SK-MEL-5 (cell line): ENCODE results near the gene HCFC1R1. TPM values are rescaled to one million over a fixed set of nuclear protein-coding genes. Genes with fewer than 3 reads are reported as not detected.

ENCODE experiments used
- DNase-seq: peaks from one replicate; pipeline ENCODE4 v3.0.0-alpha.2; 2016; ENCODE audit warnings: low read depth, low spot score
- in situ Hi-C: cut with HindIII; loops from 2 replicates; pipeline ENCODE4 v1.10.0; 2016; ENCODE audit warnings: low sequenced_read_pairs, high pct_unique_total_duplicates, low pct_unique_long_range_greater_than_20kb
- total RNA-seq: library from RNA; depleted of rRNA; stranded (reverse); fragments of >200 nt; shearing (Covaris generic); gene quantifications from 2 replicates; pipeline ENCODE4 v1.2.3, GENCODE V29; 2014

HCFC1R1 gene
- total RNA-seq, 1 experiment from 2014 or later, result 11.0 TPM

- in situ Hi-C loops, result no loop called here
- DNase-seq, result no peak
Measured at GRCh38 chr16:2992383-2993081, 31.2 kb downstream of the HCFC1R1 start.

DNA sequence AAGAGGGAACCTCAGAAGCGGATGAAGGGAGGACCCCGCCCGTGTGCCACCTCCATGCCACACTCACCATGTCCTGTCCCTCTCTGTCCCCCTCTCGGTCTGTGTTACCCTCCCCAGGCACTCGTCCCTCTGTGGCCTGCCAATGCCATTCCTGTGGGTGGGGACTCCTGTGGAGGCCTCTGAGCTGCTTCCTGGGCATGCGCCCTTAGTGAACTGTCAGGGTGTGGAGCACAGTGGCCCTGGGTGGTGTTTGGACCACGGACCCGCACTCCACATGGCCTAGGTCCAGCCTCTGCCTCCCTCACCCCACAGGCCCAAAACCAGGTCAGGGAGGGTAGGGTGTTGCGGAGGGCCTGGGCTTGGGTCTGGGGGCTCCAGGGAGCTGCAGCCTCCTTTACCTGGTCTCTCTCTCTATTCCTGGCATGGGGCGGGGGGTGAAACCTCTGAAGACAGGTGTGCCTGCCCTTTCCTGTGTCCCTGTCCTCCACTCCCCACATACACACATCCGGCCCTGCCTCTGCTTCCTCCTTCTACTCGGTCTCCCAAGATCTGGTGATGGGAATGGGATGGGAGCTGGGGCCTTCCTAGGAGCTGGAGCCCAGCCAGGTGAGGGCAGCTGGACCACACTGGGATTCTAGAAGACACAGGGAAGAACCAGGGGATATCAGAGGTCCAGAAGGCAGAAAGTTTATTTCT lies 32.0 kb downstream of the HCFC1R1 start:
- DNase-seq, result no peak
- in situ Hi-C loops, result no loop called here

DNA sequence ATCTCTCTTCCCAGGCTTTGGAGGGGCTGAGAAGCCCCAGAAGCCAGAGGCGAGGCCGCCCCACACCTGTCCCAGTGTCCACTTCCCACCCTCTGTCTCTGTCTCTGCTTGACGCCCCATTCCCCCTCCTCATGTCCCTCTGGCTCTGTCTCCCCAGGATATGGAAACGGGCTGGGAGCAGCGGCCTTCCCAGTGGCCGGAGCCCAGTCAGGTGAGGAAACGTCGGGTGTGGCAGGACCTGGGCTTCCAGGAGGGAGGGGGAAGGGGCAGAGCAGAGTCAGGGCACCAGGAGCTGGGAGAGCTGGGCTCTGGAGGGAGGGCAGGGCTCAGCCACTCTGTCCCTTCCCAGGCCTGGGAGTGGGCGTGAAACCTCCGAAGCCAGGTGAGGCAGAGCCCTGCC lies 32.9 kb downstream of the HCFC1R1 start:
- in situ Hi-C loops, result no loop called here
- DNase-seq, result no peak

GRCh38 chr16:2988590-2989099 lies 35.1 kb downstream of the HCFC1R1 start:
- in situ Hi-C loops, result no loop called here
- no peak for DNase-seq

GRCh38 chr16:2987833-2988232 lies 35.9 kb downstream of the HCFC1R1 start:
- in situ Hi-C loops, result no loop called here
- DNase-seq, result no peak

- DNase-seq, result no peak
- in situ Hi-C loops, result no loop called here
Measured at GRCh38 chr16:2987286-2987685, 36.5 kb downstream of the HCFC1R1 start.

- no peak for DNase-seq
- in situ Hi-C loops, result no loop called here
Measured at GRCh38 chr16:2986623-2987188, 37.0 kb downstream of the HCFC1R1 start.

- in situ Hi-C loops, result no loop called here
- DNase-seq, result no peak
Measured at GRCh38 chr16:2985893-2986355, 37.8 kb downstream of the HCFC1R1 start.

DNA sequence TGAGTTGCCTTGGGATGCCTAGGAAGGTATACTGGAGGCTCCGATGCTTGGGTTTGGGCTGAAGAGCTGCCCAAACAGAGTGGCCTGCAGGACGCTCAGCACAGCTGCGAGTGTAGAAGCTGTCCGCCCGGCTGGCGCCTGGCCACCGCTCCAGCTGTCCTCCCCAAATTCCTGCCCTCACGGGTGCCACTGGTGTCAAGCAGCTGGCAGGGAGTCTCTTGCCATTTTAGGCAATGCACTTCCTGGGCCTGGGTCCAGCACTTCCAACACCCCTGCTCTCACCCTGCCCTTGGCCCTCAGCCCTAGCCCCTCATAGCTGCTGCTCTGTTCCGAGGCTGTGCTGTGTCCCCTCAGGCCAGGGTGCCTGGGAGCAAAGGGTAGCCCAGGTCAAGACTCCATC lies 38.3 kb downstream of the HCFC1R1 start:
- in situ Hi-C loops, result no loop called here

DNA sequence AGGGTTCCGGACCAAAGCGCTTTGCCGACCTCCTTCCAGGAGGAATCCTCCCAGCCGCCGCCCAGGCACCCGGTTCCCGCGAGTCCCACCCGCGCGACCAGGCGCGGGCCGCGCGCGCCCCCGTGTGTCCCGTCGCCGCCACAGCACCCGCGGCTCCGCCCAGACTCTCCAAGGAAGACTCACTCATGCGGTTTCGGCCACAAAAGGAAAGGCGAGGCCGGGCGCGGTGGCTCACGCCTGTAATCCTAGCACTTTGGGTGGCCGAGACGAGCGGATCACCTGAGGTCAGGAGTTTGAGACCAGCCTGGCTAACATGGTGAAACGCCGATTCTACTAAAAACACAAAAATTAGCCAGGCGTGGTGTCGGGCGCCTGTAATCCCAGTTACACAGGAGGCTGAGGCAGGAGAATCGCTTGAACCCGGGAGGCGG lies 40.0 kb downstream of the HCFC1R1 start:
- in situ Hi-C loops, result no loop called here

More for the DNA sequence above, 38.3 kb downstream of the HCFC1R1 start:
- DNase-seq, result no peak

GRCh38 chr16:2982402-2982801 lies 41.3 kb downstream of the HCFC1R1 start:
- DNase-seq, result no peak
- in situ Hi-C loops, result no loop called here

More for the DNA sequence above, 40.0 kb downstream of the HCFC1R1 start:
- peak; percentile 75 for DNase-seq

GRCh38 chr16:2981899-2982250 lies 41.9 kb downstream of the HCFC1R1 start:
- in situ Hi-C loops, result no loop called here
- no peak for DNase-seq

- in situ Hi-C loops, result no loop called here
- no peak for DNase-seq
Measured at GRCh38 chr16:2981177-2981898, 42.4 kb downstream of the HCFC1R1 start.

DNA sequence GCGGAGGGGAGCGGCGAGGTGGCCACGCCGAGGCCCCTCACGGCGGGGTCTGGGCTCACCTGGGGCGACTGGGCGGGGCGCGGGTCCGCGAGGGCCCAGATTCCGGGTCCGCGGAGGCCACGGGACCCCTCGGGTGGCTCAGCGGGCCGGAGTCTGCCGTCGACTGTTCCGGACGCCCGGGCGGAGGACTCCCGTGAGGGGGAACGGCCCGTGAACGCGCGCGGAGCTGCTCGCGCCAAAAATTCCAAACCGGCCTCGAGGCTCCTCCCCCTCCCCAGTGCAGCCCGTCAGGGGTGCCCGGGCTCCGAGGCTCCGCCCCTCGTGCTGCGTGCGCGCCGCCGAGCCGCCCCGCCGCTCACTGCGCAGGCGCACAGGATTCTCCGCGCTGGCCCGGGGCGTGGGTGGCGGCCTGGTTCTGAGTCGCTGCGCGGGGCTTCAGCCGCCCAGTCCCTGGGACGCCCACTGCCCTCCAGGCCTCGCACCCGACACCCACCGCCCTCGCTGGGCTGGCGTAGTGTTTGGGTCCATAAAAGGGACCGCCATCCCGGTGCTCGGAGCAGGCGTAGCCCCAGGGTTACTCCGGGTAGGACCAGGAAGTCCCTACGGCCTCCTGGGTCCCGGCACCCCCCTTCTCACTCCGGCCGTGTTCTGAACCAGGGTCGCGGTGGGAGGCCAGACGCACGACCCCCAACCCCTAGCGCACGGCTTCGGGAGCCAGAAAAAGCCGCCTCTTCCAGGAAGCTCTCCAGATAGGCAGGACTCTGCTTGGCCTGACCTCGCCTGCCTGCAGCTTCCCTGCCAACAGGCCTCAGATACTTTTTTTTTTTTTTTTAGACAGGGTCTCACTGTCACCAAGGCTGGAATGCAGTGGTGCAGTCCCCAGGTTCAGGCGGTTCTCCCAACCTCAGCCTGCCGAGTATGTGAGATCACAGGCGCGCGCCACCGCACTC lies 43.2 kb downstream of the HCFC1R1 start, which contains the start of gene PKMYT1:
PKMYT1 (minus strand) TSS at position 220 of the 950 bp plus-strand sequence. CDS start 789 bp downstream, outside the sequence.
- in situ Hi-C loops, result no loop called here
- DNase-seq, result peak; percentile 83

DNA sequence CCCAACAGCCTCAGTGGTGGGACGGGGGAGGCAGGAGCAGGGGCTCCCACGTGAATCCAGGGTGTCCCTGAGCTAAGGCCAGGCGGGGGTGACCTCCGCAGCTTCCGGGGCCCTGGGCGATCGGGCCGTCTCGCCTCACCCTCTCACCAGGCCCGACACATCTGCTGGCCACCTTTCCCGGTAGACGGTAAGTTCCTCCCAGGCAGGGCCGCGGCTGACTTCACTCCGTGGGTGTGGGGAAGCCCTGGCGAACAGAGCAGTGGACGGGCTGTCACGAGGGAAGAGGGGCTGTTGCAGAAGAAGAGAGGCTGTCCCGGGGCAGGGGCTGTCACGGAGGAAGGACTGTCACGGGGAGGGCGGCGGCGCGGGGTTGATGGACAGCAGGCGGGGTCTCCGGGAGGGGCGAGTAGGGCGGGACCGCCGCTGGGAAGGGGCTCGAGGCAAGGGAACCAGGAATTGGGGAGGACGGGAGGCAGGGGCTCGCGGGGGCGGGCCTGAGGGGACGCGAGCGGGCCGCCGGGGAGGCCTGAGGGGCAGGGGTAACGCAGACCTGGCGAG lies 44.0 kb downstream of the HCFC1R1 start:
- in situ Hi-C loops, result no loop called here
- no peak for DNase-seq

DNA sequence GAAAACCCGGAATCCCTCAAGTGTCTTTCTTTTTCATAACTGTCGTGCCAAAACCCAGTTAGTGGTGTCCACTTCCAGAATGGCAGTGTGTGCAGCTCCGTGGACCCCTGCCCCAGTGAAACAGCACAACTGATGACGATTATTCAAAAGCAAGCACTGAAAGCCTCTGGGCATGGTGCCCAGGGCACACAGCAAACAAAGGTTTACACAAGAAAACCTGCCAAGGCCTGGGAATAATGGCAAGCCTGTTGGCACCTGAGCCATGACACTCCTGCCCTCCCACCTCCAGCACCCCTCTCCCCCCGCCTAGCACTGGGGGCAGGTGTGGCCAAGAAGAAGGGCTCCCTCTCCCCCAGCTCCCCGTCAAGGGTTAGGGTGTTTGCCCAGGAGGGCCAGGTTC lies 46.3 kb downstream of the HCFC1R1 start:
- in situ Hi-C loops, result no loop called here
- no peak for DNase-seq

DNA sequence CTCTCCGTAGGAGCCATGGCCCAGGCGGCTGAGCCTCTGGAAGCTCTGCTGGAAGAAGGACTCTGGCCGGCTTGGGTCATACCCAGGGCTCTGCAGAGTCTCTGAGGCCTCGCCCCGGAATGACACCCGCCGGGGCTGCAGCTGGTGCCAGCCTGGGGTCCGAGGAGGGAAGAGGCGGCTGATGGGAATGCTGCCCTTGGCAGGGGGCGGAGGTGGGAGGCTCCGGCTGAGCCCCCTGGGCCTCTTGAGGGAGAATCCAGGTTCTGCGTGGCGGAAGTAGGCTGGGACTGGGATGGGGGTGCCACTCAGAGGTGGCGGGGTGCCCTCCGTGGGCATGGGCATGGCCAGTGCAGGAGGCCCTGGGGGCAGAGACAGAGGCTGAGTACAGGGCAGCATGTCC lies 47.1 kb downstream of the HCFC1R1 start:
- in situ Hi-C loops, result no loop called here
- DNase-seq, result no peak
